Activated T-cell treated with anti-CD3 and anti-CD28 coated beads, Interleukin-2, amount 50 U/mL, for 1 hour (primary cell): ENCODE data around the gene MARS1.
"Not testable (repeated sequence)": the region's sequence is repeated elsewhere in the genome, so short reads cannot be mapped to it uniquely, and the experiment has no call there.

Source experiments
- DNase-seq: peaks from one replicate; pipeline ENCODE4 v3.0.0-alpha.2; 2020

Gene MARS1

DNA sequence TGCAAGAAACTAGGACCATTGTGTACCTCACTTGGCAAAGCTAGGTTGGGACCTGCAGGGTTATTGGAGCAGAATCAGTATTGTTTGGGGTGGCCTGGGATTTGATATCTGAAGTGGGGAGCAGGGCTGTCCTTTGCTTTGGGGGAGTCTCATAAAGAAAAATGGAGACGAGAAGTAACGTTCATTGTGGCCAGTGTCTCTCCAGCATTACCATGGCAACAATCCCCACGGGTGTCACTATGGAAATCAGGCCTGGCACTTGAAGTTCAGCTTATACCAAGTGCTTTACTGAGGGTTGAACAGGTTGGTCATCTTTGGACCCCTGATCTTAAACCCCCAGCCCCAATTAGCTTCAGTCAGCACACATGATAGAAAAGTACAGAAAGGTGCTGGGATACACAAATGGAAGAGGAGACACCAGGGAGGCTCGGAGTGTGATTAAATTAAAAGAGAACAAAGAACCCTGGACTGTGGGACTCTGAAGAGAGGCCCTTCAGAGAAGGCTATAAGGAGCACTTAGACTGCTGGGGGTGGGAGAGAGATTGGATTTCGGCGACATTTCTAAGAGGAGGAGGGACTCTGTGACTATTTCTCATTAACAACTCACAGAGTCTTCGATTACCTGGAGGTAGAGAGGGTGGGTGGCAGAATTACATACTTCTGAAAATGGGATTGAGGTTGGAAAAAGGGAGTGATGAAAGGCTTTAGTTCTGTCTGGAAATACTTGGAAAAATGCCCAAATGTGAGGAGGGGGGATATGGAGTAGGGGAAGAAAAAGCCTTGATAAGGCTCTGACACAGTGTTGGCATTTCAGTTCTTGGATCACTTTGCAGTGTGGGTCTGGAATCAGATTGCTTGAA, 65.7 kb downstream of the MARS1 start:
- no peak for DNase-seq

- no peak for DNase-seq
Observed at GRCh38 chr12:57554453-57554852, 66.6 kb downstream of the MARS1 start.

GRCh38 chr12:57554897-57555296, 67.0 kb downstream of the MARS1 start:
- DNase-seq, result no peak

- DNase-seq, result no peak
Observed at GRCh38 chr12:57558864-57559263, 71.0 kb downstream of the MARS1 start.

DNA sequence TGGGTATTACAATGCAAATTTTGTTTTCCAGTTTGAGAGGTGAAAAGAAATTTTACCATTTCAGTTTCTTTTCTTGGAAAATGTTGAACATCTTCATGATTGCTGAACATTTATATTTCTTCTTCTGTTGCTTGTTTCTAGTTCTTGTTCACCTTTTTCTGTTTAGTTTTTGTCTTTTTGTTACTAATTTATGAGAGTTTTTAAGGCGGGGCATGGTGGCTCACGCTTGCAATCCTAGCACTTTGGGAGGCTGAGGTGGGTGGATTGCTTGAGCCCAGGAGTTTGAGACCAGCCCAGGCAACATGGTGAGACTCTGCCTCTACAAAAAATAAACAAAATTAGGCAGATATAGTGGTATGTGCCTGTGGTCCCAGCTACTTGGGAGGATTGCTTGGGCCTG, 72.6 kb downstream of the MARS1 start:
- DNase-seq, result no peak

DNA sequence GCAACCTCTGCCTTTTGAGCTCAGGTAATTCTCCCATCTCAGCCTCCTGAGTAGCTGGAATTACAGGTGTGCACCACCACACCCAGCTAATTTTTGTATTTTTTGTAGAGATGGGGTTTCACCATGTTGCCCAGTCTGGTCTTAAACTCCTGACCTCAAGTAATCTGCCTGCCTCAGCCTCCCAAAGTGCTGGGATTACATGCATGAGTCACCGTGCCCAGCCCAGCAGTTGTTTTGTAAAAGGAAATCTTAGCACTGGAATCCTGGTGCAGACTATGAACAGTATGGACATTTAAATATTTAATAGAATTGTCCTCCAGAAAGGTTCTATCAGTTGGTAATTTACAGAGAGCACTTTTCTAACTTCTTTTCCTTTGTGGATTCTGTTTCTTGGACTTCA, 73.2 kb downstream of the MARS1 start:
- DNase-seq, result not testable (repeated sequence)

GRCh38 chr12:57563358-57563757, 75.5 kb downstream of the MARS1 start:
- DNase-seq, result no peak

DNA sequence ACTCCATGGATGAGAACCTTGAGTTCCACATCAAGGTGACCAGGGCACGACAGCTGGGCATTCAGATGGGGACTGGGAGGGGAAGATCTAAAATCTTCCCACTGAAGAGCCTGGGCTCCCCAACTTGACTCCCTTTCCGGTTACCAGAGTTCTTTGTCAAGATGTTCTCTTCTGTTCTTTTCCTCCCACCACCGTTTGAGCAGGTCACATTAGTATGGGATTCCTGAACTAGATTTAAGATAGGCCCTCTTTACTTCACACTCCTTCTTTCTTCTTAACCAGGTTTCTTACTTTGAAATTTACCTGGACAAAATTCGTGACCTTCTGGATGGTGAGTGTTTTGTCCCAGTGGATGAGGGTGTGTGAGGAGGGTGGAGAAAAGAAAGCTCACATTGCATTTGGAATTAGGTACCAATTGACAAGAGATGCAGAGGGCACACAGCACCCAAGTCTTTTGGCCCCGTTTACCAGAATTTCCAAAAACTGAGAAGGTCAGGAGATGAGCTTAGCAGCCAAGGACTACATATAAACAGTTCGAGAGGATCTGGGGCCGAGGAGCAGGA, 76.4 kb downstream of the MARS1 start:
- DNase-seq, result no peak
